CD4-positive, alpha-beta T cell treated with Interferon gamma for 1 hour (primary cell): ENCODE results near the gene PHAX.
"Not testable (repeated sequence)": the region's sequence is repeated elsewhere in the genome, so short reads cannot be mapped to it uniquely, and the experiment has no call there.

Source experiments
- DNase-seq: peaks from one replicate; pipeline ENCODE4 v3.0.0-alpha.2; 2020

PHAX gene

DNA sequence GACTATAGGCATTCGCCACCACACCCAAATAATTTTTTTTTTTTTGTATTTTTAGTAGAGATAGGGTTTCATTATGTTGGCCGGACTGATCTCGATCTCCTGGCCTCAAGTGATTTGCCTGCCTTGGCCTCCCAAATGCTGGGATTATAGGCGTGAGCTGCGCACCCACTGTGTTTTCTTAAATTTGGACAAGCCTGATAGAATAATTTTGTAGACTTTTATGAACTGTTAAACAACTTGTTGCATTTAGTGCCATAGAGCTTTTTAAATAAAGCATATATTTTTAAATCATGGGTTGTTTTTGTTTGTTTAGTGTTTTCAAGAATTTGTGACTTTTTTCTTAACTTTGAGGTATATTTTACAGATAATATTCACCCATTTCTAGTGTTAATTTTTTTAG lies 4.8 kb downstream of the PHAX start:
- DNase-seq, result no peak

DNA sequence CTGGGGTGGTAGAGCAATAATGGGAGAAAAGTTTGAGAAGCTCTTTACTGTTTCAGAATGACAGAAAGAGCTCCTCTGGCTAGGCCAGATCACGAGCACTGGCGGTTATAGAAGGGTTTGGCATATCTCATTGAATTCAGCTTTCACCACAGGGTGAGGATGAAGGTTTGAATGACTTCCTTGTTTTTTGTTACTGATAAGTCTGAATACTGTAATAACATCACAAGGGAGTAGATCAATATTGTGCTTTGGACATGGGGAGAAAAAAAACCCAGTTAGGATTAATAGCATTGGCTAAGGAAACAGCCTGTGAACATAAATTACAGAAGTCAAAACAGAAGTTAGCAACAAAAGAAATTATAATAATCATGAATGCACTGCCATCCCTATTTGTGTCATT lies 9.4 kb downstream of the PHAX start:
- no peak for DNase-seq

DNA sequence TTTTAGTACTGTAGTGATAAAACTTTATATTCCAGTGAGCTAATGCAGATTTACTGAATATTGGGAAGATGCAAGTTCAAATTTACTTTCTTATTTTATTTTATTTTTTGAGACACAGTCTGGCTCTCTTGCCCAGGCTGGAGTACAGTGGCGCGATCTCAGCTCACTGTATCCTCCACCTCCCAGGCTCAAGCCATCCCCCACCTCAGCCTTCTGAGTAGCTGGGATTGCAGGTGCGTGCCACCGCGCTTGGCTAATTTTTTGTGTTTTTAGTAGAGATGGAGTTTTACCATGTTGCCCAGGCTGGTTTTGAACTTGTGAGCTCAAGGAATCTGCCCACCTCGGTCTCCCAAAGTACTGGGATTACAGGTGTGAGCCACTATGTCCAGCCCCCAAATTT lies 9.9 kb downstream of the PHAX start:
- no peak for DNase-seq

DNA sequence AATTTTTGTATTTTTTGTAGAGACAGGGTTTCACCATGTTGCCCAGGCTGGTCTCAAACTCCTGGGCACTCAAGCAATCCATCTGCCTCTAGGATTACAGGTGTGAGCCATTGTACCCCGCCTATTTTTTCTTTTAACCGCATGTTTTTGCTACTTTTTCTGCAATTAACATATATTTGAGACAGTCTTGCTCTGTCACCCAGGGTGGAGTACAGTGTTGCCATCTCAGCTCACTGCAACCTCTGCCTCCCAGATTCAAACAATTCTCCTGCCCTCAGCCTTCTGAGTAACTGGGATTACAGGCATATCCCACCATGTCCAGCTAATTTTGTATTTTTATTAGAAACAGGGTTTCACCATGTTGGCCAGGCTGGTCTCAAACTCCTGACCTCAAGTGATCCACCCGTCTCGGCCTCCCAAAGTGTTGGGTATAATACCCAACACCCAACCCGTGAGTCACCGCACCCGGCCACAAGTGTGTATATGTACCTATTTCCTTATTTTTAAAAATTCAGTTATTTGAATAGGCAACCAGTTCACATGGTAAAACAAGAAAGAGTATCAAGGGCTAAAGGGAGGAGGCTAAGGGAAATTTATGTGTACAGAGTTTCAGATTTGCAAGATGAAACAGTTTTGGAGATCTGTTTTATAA lies 13.3 kb downstream of the PHAX start:
- no peak for DNase-seq

- no peak for DNase-seq
Measured at GRCh38 chr5:126615286-126615685, 14.5 kb downstream of the PHAX start.

DNA sequence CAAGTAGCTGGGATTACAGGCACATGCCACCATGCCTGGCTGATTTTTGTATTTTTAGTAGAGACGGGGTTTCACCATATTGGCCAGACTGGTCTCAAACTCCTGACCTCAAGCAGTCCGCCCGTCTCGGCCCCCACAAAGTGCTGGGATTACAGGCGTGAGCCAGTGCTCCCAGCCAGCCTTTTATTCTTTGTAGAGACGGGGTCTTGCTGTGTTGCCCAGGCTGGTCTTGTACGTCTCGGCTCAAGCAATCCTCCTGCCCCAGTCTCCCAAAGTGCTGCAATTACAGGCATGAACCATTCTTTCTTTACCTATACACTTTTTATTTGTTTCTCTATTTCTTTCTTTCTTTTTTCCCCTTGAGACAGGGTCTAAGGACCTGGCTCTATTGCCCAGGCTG lies 16.9 kb downstream of the PHAX start:
- DNase-seq, result not testable (repeated sequence)

- no peak for DNase-seq
Measured at GRCh38 chr5:126619781-126620180, 19.0 kb downstream of the PHAX start.

GRCh38 chr5:126624534-126624933 lies 23.8 kb downstream of the PHAX start:
- no peak for DNase-seq

DNA sequence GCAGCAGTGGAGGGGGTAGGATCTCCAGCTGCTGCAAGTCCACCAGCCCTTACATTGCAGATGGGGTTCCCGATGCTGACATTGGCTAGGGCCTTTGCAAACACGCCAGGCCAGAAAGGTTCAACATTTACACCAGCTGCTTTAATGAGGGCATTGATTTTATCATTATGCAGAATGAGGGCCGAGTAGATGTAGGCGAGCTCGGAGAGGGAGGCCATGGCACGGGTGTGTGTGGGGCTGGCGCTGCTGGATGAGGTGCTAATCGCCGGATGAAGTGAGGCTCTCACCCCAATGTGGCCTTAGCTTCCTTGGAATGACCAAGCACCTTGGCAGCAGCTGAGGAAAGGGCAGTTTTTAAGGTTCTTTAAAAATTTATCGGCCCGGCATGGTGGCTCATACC lies 27.4 kb downstream of the PHAX start:
- no peak for DNase-seq

DNA sequence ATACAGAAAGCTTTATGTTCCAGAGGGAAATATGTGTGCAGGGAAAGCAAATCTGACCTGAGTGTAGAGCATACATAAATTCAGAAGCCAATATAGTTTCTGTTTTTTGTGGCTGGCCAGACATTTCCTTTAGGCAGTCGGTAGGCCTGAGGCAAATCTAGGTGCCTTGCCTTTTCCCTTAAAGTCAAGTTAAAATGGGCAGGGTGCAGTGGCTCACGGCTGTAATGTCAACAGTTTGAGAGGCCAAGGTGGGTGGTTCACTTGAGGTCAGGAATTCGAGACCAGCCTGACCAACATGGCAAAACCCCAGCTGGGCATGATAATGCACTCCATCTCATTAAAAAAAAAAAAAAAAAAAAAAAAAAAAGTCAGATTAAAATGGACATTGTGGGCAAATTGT lies 31.2 kb downstream of the PHAX start:
- DNase-seq, result no peak

DNA sequence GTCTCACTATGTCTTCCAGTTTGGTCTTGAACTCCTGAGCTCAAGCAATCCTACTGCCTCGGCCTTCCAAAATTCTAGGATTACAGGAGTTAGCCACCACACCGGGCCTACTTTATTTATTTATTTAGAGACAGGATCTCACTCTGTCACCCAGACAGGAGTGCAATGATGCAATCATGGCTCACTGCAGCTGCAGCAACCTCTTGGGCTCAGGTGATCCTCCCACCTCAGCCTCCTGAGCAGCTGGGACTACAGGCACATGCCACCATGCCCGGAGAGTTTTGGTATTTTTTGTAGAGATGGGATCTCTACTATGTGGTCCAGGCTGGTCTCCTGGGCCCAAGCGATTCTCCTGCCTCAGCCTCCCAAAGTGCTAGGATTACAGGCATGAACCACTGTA lies 32.8 kb downstream of the PHAX start:
- no peak for DNase-seq

DNA sequence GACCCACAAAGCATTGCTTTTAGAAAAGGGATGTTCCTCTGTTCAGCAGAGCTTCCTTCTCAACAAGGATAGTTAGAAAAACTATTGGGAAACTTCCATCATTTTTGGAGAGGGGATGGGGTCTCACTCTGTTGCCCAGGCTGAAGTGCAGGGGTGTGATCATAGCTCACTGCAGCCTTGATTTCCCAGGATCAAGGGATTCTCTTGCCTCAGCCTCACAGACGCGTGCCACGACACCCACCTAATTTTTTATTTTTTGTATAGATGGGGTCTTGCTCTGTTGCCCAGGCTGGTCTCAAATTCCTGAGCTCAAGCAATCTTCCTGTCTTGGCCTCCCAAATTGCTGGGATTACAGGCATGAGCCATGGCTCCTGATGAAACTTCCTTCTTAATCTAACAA lies 34.8 kb downstream of the PHAX start:
- DNase-seq, result no peak

- no peak for DNase-seq
Measured at GRCh38 chr5:126636956-126637355, 36.2 kb downstream of the PHAX start.

DNA sequence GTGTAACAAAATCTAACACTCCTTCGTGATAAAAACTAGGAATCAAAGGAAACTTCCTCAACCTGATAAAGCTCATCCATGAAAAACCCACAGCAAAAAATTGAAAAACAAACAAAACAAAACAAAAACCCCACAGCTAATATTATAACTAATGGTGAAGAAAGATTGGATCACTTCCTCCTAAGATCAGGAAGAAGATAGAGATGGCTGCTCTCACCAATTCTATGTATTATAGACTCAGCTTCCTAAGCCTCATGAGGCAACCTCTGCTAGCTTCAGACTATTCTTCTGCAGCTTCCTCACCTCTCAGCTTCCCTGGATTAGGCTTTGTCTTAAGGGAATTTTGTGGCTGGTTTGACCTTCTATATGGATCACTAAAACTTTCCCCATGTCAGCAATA lies 40.1 kb downstream of the PHAX start:
- DNase-seq, result no peak

DNA sequence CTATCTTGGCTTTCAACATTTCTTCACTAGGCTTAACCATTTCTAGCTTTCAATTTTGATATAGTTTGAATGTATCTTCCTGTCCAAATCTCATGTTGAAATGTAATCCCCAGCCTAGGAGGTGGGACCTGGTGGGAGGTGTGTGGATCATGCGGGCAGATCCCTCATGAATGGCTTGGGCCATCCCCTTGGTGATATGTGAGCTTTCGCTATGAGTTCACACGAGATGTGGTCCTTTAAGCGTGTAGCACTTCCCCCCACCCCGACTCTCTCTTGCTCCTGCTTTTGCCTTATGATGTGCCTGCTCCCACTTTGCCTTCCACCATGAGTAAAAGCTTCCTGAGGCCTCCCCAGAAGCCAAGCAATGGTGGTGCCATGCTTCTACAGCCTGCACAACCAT lies 40.6 kb downstream of the PHAX start:
- no peak for DNase-seq

GRCh38 chr5:126645132-126645531 lies 44.4 kb downstream of the PHAX start:
- no peak for DNase-seq

DNA sequence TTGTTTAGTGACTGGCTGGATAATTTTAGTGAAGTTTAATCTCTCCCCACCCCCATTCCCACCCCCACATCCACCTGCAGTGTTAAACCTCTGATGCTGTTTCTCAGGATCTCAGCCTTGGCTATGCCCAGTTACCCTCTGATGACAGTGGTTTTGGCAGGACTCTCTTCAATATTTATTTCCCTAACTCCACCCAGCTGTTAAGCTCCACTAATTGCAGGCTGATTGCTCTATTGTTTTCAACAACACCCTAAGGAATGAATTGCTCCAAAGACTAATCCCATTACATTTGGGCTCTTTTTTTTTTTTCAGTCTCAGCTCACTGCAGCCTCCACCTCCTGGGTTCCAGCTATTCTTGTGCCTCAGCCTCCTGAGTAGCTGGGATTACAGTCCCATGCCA lies 46.3 kb downstream of the PHAX start:
- no peak for DNase-seq

- DNase-seq, result no peak
Measured at GRCh38 chr5:126648471-126648870, 47.7 kb downstream of the PHAX start.

DNA sequence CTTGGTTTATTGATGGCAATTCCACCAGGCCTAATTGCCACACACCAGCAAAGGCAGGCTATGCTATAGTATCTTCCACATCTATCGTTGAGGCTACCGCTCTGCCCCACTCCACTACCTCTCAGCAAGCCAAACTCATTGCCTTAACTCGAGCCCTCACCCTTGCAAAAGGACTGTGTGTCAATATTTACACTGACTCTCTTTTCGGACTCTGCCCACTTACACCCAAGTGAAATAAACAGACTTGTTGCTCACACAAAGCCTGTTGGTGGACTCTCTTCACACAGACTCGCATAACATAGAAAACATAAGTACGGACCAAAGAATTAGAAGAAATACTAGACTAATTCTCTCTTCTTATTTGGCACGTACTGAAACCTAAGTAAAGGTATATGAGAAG lies 48.3 kb downstream of the PHAX start:
- DNase-seq, result not testable (repeated sequence)

DNA sequence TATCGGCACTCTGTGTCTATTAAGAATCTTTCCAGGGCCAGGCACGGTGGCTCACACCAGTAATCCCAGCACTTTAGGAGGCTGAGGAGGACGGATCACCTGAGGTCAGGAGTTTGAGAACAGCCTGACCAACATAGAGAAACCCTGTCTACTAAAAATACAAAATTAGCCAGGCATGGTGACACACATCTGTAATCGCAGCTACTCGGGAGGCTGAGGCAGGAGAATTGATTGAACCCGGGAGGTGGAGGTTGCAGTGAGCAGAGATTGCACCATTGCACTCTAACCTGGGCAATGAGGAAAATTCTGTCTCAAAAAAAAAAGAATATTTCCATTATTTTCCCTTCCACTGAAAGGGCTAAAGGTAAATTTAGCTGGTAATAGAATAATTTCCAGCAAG lies 49.0 kb downstream of the PHAX start:
- DNase-seq, result not testable (repeated sequence)

DNA sequence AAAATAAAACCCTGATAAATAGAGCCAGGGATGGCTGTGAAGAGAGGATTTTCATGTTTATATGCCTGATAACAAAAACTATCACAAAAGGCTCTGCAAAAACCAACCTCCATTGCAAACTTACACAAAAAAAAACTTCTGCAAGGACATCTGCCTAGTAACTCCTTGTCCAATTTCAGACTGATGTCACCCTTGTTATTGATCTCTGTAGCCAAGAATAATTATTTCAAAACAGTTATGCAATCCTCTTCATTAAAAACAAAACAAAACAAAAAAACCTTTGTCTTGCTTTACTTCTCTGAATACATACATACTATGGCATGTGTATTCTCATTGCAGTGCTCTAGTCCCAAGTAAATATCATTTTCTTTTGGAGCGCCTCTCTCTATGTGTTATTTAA lies 49.7 kb downstream of the PHAX start:
- no peak for DNase-seq

GRCh38 chr5:126651013-126651577 lies 50.3 kb downstream of the PHAX start:
- DNase-seq, result no peak

DNA sequence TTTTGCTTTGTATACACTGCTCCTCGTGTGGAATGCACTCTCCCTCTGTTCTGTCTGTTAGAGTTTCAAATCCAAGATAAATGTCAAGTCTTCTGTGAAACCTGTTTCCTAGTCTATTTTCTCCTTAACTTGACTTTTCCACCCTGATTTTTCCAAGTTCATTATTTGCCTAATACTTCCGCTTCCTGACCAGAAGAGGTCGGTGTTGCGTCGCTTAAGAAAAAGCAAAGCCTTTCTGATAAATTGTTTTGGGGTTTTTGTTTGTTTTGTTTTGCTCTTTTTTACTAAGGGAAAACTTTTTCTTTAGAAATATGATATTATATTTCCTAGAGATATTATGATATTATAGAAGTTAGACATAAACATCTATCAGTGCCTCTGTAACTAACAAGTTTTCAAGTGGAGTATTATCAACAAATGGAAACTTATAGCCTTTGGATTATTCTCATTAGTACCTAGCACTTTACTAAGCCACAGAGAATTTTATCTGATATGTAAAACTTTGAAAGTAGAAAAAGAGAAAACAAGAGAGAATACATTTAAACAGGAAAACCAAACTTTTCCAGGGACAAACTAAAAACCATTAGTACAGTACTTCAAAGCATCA lies 55.8 kb downstream of the PHAX start:
- peak; percentile 4 for DNase-seq

- DNase-seq, result no peak
Measured at GRCh38 chr5:126658561-126658960, 57.8 kb downstream of the PHAX start.
